NCI-H524 (cell line): ENCODE measurements around the gene MRPS27.
"Not testable (repeated sequence)": the region's sequence is repeated elsewhere in the genome, so short reads cannot be mapped to it uniquely, and the experiment has no call there.

Experiments
- DNase-seq, 2 experiments: peaks; one replicate each; lab custom pipeline; 2025; lab: John Stamatoyannopoulos, UW

The MRPS27 gene

GRCh38 chr5:72203251-72203845 lies 116.7 kb downstream of the MRPS27 start:
- no peak for DNase-seq

GRCh38 chr5:72202331-72202825 lies 117.7 kb downstream of the MRPS27 start:
- DNase-seq: no peak

- DNase-seq: no peak
These were observed 120.4 kb downstream of the MRPS27 start for GRCh38 chr5:72199681-72200080.

- DNase-seq: no peak
These were observed 122.6 kb downstream of the MRPS27 start for GRCh38 chr5:72197393-72197792.

GRCh38 chr5:72195581-72195980 lies 124.5 kb downstream of the MRPS27 start:
- DNase-seq: no peak

GRCh38 chr5:72194846-72195245 lies 125.2 kb downstream of the MRPS27 start:
- no peak for DNase-seq

GRCh38 chr5:72191404-72191803 lies 128.6 kb downstream of the MRPS27 start:
- DNase-seq: no peak

GRCh38 chr5:72189146-72189545 lies 130.9 kb downstream of the MRPS27 start:
- no peak for DNase-seq

GRCh38 chr5:72188166-72188565 lies 131.9 kb downstream of the MRPS27 start:
- DNase-seq: no peak

- no peak for DNase-seq
These were observed 132.5 kb downstream of the MRPS27 start for GRCh38 chr5:72187388-72188075.

GRCh38 chr5:72185496-72186329 lies 134.3 kb downstream of the MRPS27 start:
- no peak for DNase-seq

GRCh38 chr5:72184408-72184807 lies 135.6 kb downstream of the MRPS27 start:
- no peak for DNase-seq

GRCh38 chr5:72183101-72183520 lies 136.9 kb downstream of the MRPS27 start:
- DNase-seq: no peak

- no peak for DNase-seq
These were observed 137.4 kb downstream of the MRPS27 start for GRCh38 chr5:72182686-72183085.

GRCh38 chr5:72180925-72181324 lies 139.1 kb downstream of the MRPS27 start:
- DNase-seq: no peak

- DNase-seq: no peak
These were observed 140.1 kb downstream of the MRPS27 start for GRCh38 chr5:72179816-72180440.

GRCh38 chr5:72179028-72179815 lies 140.8 kb downstream of the MRPS27 start:
- no peak for DNase-seq

GRCh38 chr5:72177538-72177937 lies 142.5 kb downstream of the MRPS27 start:
- DNase-seq: no peak

- DNase-seq: peak in 1 of 2 experiments; percentile 47
These were observed 147.3 kb downstream of the MRPS27 start for GRCh38 chr5:72172786-72173185.

- no peak for DNase-seq
These were observed 148.4 kb downstream of the MRPS27 start for GRCh38 chr5:72171667-72172066.

GRCh38 chr5:72171181-72171580 lies 148.9 kb downstream of the MRPS27 start:
- DNase-seq: not testable (repeated sequence)
